Upper lobe of right lung (tissue), 1 donor: ENCODE measurements around the gene YPEL2. TPM values are rescaled to one million over a fixed set of nuclear protein-coding genes. Genes with fewer than 3 reads are reported as not detected.

Experiments used
- ATAC-seq: fragments of 200-7000 bp; cut with Tn5 transposase; one replicate; pipeline ENCODE4 v1.9.1; 2020; ENCODE audit warnings: mild to moderate bottlenecking, moderate library complexity
- DNase-seq: peaks from one replicate; pipeline ENCODE4 v3.0.0-alpha.2; 2020
- H3K27ac ChIP-seq: fragments of 200-600 bp; one replicate; pipeline ENCODE4 v1.8.0; 2022
- H3K27me3 ChIP-seq: fragments of 200-600 bp; one replicate; pipeline ENCODE4 v1.8.0; 2022; ENCODE audit warnings: mild to moderate bottlenecking
- H3K36me3 ChIP-seq: fragments of 200-600 bp; one replicate; pipeline ENCODE4 v1.8.0; 2022
- H3K4me1 ChIP-seq: fragments of 200-600 bp; one replicate; pipeline ENCODE4 v1.8.0; 2022
- H3K4me3 ChIP-seq: fragments of 200-600 bp; one replicate; pipeline ENCODE4 v1.8.0; 2022; ENCODE audit warnings: mild to moderate bottlenecking
- H3K9me3 ChIP-seq: fragments of 200-600 bp; one replicate; pipeline ENCODE4 v1.8.0; 2022
- CTCF ChIP-seq: fragments of 200-600 bp; IDR thresholded peaks from one replicate; pipeline ENCODE4 v1.8.0; 2022; ENCODE audit warnings: antibody characterized with exemption
- intact Hi-C: fragments of 100-400 bp; cut with DNase I; formaldehyde crosslinking; loops from one replicate; pipeline ENCODE4 v1.11.0; 2022
- total RNA-seq: library from RNA; stranded (reverse); fragmentation: NEBNext Ultra II Directional; extraction: Animal tissue kit (Norgen Biotek cat#: 25700); gene quantifications from one replicate; pipeline ENCODE4 v1.2.1, GENCODE V29; 2021
- donor health status: DM: no; HTN: yes; CAD: no; lungs with severe emphysema.

YPEL2 gene
- total RNA-seq, 1 donor from 2014 or later: 19.6 TPM

- H3K27ac ChIP-seq: no peak overlapping the region
- TF ChIP-seq CTCF: no peak
- H3K9me3 ChIP-seq: no peaks in the 10 kb centered on the region
- H3K36me3 ChIP-seq: no peaks in the 10 kb centered on the region
- no peaks in the 10 kb centered on the region for H3K4me1 ChIP-seq
- H3K4me3 ChIP-seq: no peak overlapping the region
- intact Hi-C loops: no loop called here
- no peak for DNase-seq
- H3K27me3 ChIP-seq: no peaks in the 10 kb centered on the region
- no peak for ATAC-seq
Measured at GRCh38 chr17:59413014-59413766, 81.7 kb downstream of the YPEL2 start.

GRCh38 chr17:59415397-59415796, 83.9 kb downstream of the YPEL2 start:
- Histone ChIP-seq H3K9me3 (no peaks in the 10 kb centered on the region), H3K27ac (no peak overlapping the region), H3K36me3 (no peaks in the 10 kb centered on the region), H3K27me3 (no peaks in the 10 kb centered on the region), H3K4me1 (no peaks in the 10 kb centered on the region), H3K4me3 (no peak overlapping the region)
- no peak for DNase-seq
- TF ChIP-seq CTCF: no peak
- ATAC-seq: peak; percentile 83
- intact Hi-C loops: no loop called here

- intact Hi-C loops: no loop called here
- DNase-seq: no peak
Measured at GRCh38 chr17:59416184-59416583, 84.7 kb downstream of the YPEL2 start.

GRCh38 chr17:59417452-59417851, 86.0 kb downstream of the YPEL2 start:
- TF ChIP-seq CTCF: no peak
- intact Hi-C loops: no loop called here
- H3K36me3 ChIP-seq: no peaks in the 10 kb centered on the region
- no peak overlapping the region for H3K27ac ChIP-seq
- no peaks in the 10 kb centered on the region for H3K27me3 ChIP-seq
- no peaks in the 10 kb centered on the region for H3K4me1 ChIP-seq
- H3K4me3 ChIP-seq: no peak overlapping the region
- no peaks in the 10 kb centered on the region for H3K9me3 ChIP-seq
- DNase-seq: no peak
- no peak for ATAC-seq

More at GRCh38 chr17:59416184-59416583, 84.7 kb downstream of the YPEL2 start:
- Histone ChIP-seq H3K4me3 (no peak overlapping the region), H3K27ac (no peak overlapping the region), H3K27me3 (no peaks in the 10 kb centered on the region), H3K4me1 (no peaks in the 10 kb centered on the region), H3K36me3 (no peaks in the 10 kb centered on the region), H3K9me3 (no peaks in the 10 kb centered on the region)
- no peak for ATAC-seq
- TF ChIP-seq CTCF: no peak

GRCh38 chr17:59418732-59419166, 87.3 kb downstream of the YPEL2 start:
- Histone ChIP-seq H3K27me3 (no peaks in the 10 kb centered on the region), H3K4me1 (no peaks in the 10 kb centered on the region), H3K27ac (no peak overlapping the region), H3K36me3 (no peaks in the 10 kb centered on the region), H3K4me3 (no peak overlapping the region), H3K9me3 (no peaks in the 10 kb centered on the region)
- TF ChIP-seq CTCF: no peak
- ATAC-seq (no peak), DNase-seq (no peak)
- intact Hi-C loops: no loop called here

- Histone ChIP-seq H3K4me3 (no peak overlapping the region), H3K4me1 (peaks cover 14% of the 10 kb centered on the region), H3K27me3 (no peaks in the 10 kb centered on the region), H3K9me3 (no peaks in the 10 kb centered on the region), H3K36me3 (no peaks in the 10 kb centered on the region), H3K27ac (no peak overlapping the region)
- DNase-seq (no peak), ATAC-seq (no peak)
- intact Hi-C loops: no loop called here
- TF ChIP-seq CTCF: no peak
Measured at GRCh38 chr17:59420901-59421300, 89.4 kb downstream of the YPEL2 start.
